ENCODE results near the gene HIVEP1. TPM values are rescaled to one million over a fixed set of nuclear protein-coding genes. Genes with fewer than 3 reads are reported as not detected.

The HIVEP1 gene
- total and polyA plus RNA-seq, 2 of the 8 experiments (the other 6 are each of a cell fraction or from before 2014, with no cell fraction given) = 22.6 to 23.1 TPM

DNA sequence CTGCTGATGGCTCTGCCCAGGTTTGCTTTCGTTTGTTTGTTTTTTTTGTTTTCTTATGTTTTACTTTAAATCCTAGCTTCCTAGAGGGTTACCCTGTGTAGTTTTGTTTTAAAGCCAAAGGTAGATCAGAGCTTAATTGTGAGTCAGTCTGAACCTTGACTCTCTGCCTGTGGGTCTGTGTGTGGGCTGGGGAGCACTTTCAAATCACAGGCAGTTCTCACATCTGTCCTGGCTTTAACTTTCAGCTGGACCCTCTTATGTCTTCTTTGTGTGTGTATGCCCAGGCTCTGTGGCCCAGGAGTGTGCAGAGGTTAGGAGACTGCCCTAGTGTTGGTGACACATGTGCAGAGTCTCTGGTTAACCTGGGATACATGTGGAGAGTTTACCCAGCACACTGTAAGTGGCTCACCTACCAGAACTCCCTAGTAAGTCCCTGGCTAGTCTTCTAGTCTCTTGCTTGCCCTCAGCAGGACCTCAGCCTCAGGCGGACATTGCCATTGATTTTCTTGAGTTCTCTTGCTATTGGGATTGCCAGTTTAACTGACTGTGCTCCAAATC is 19.0 kb downstream of the HIVEP1 start:
- no peak overlapping the region for H2BK120ac ChIP-seq (replicated peaks; ENCODE audit: low read depth, low read length)
- no peak overlapping the region for H2AFZ ChIP-seq (ENCODE audit: low read length)
- 0 out of 2 replicates have a peak overlapping the region, but pooled peaks have one; percentile 33 for H2BK12ac ChIP-seq (ENCODE audit: low read depth, low read length)
- H3K4me2 ChIP-seq (ENCODE audit: insufficient read depth in 1 of 2, low read depth in 2 of 2, low read length in 2 of 2) = no peak overlapping the region
- CTCF ChIA-PET (ENCODE audit: partially characterized antibody) = no interaction called here
- H3K18ac ChIP-seq (ENCODE audit: extremely low read depth, low read length) = no peak overlapping the region
- H3K23ac ChIP-seq (ENCODE audit: insufficient read length) = no peak overlapping the region
- H3K9me3 ChIP-seq (ENCODE audit: insufficient read depth in 2 of 2, low read depth in 1 of 2, low read length in 1 of 2) = no peaks in the 10 kb centered on the region
- FAIRE-seq (no peak), DNase-seq (ENCODE audit: low read depth in 1 of 2, low spot score in 2 of 2) (no peak)
- H2BK15ac ChIP-seq (ENCODE audit: low read length) = 0 out of 2 replicates have a peak overlapping the region, but pooled peaks have one; percentile 61
- no peak overlapping the region for H3K56ac ChIP-seq (replicated peaks; ENCODE audit: insufficient read length, low read depth, low read length)
- H3K79me1 ChIP-seq (ENCODE audit: low read depth, low read length) = peaks cover 5% of the 10 kb centered on the region
- no peak overlapping the region for H3K27ac ChIP-seq (ENCODE audit: low read depth, low read length)
- H4K5ac ChIP-seq (ENCODE audit: insufficient read length, low read depth, low read length) = no peak overlapping the region
- H3K14ac ChIP-seq (ENCODE audit: insufficient read length) = no peak overlapping the region
- peaks cover 0 to 14% (median 2%) of the 10 kb centered on the region in 4 experiments; a peak in 2 of 7 replicates for H3K4me1 ChIP-seq (replicated peaks in 1 of 4; ENCODE audit: control insufficient read depth in 3 of 4, insufficient read depth in 4 of 4, low read length in 3 of 4)
- peak overlapping the region; percentile 55; the same call in 1 of the 2 replicates for H2BK20ac ChIP-seq (ENCODE audit: low read length)
- peaks cover 8 to 99% of the 10 kb centered on the region in 2 experiments for H3K79me2 ChIP-seq (ENCODE audit: control insufficient read depth in 1 of 2, insufficient read depth in 2 of 2, low read length in 2 of 2)
- H3K4ac ChIP-seq (replicated peaks; ENCODE audit: insufficient read length, low read depth, low read length) = no peak overlapping the region
- 81% methylated on average over 2 of the region's 2 CpGs; no CpG with 5 or more reads in 1 of the 2 experiments for whole genome bisulfite sequencing, 2 experiments (ENCODE audit: extremely low coverage in 1 of 2, insufficient coverage in 1 of 2, insufficient read length in 1 of 2, insufficient replicate concordance in 2 of 2, low coverage in 1 of 2, low lambda C conversion rate in 2 of 2, missing lambda C conversion rate in 1 of 2)
- H3K9ac ChIP-seq (replicated peaks in 1 of 4; ENCODE audit: extremely low read depth in 1 of 4, low read depth in 3 of 4, low read length in 3 of 4) = no peak overlapping the region
- H2BK5ac ChIP-seq (ENCODE audit: low read depth, low read length) = 0 out of 2 replicates have a peak overlapping the region, but pooled peaks have one; percentile 62
- no peak overlapping the region for H4K8ac ChIP-seq (ENCODE audit: extremely low read depth, insufficient read depth, low read length)
- POLR2A ChIA-PET (ENCODE audit: partially characterized antibody) = interaction anchor here (0.6 kb wide), 1 partner anchor 24 kb away, joined by 3 read pairs; no protein-coding TSS in a partner anchor
- H3K36me3 ChIP-seq (ENCODE audit: control insufficient read depth in 2 of 4, insufficient read depth in 4 of 4, low read length in 3 of 4) = peaks cover 0 to 8% (median 0%) of the 10 kb centered on the region in 4 experiments; a peak in 3 of 8 replicates
- peaks cover 7 to 10% of the 10 kb centered on the region in 2 experiments for H4K20me1 ChIP-seq (replicated peaks in 1 of 2; ENCODE audit: control insufficient read depth in 1 of 2, insufficient read depth in 2 of 2, low read length in 2 of 2)
- TF ChIP-seq, protein P1, sequence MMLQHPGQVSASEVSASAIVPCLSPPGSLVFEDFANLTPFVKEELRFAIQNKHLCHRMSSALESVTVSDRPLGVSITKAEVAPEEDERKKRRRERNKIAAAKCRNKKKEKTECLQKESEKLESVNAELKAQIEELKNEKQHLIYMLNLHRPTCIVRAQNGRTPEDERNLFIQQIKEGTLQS (IDR thresholded peaks at IDR 0.05; ENCODE audit: insufficient read depth, low read depth, low read length) = no peak
- TF ChIP-seq CREB1 (IDR thresholded peaks at IDR 0.05) (no peak), SAP30 (IDR thresholded peaks at IDR 0.05; ENCODE audit: insufficient read depth, insufficient replicate concordance, low read length) (no peak), GABPA (IDR thresholded peaks at IDR 0.05; ENCODE audit: borderline replicate concordance, insufficient read depth, low read length) (no peak), CTCF (IDR thresholded peaks at IDR 0.05; ENCODE audit: control extremely low read depth in 1 of 3, insufficient read depth in 1 of 3, low read depth in 1 of 3, low read length in 3 of 3) (no peak), SP1 (IDR thresholded peaks at IDR 0.05; ENCODE audit: low read depth, low read length) (no peak), MAFK (IDR thresholded peaks at IDR 0.05; ENCODE audit: low read depth, low read length) (no peak), E2F6 (IDR thresholded peaks at IDR 0.05) (no peak)
- no peaks in the 10 kb centered on the region for H3K27me3 ChIP-seq (replicated peaks in 1 of 4; ENCODE audit: control insufficient read depth in 3 of 4, extremely low read depth in 1 of 4, insufficient read depth in 3 of 4, low read length in 3 of 4)
- H4K91ac ChIP-seq (replicated peaks; ENCODE audit: insufficient read length, low read length) = no peak overlapping the region
- H3K23me2 ChIP-seq (ENCODE audit: low read depth, low read length) = no peaks in the 10 kb centered on the region
- H2AK5ac ChIP-seq (ENCODE audit: low read depth, low read length) = peak overlapping the region; percentile 83; the same call in 1 of the 2 replicates
- no peak overlapping the region for H3K4me3 ChIP-seq (ENCODE audit: extremely low read depth in 1 of 4, insufficient read depth in 2 of 4, low read depth in 3 of 4, low read length in 4 of 4)
